ENCODE data around the gene IRF4.

DNA sequence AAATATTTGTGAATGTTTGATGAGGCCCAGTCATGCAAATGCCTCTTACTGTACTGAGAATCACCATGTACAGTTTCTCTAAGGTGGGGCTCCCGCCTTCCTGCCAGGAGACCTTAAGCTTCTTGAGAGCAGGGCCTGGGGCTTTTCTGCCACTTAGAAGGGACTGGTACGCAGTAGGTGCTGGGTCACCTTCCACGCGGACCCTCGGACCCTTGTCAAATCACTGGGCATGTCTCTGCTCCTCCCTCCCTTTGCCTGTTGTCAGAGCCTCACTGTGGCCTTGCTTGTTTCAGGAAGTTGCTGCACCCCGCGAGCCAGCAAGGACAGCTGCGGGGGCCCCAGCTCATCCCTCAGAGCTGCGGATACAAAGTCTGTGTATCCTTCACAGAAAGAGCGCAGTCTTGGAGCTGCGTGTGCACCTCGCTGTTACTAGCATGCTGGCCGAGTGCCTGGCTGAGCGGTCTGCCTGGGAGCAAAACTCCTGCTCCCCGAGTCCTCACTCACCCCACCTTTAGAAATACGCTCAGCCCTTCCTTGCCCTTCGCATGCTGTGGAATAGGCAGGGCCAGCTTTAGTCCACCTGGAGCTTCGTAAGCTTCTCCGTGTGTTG lies 30.7 kb upstream of the IRF4 start:
- TF ChIP-seq EZH2phosphoT487 (IDR thresholded peaks at IDR 0.05; ENCODE audit: borderline replicate concordance, low read length), result no peak
- TF ChIP-seq, protein P1, sequence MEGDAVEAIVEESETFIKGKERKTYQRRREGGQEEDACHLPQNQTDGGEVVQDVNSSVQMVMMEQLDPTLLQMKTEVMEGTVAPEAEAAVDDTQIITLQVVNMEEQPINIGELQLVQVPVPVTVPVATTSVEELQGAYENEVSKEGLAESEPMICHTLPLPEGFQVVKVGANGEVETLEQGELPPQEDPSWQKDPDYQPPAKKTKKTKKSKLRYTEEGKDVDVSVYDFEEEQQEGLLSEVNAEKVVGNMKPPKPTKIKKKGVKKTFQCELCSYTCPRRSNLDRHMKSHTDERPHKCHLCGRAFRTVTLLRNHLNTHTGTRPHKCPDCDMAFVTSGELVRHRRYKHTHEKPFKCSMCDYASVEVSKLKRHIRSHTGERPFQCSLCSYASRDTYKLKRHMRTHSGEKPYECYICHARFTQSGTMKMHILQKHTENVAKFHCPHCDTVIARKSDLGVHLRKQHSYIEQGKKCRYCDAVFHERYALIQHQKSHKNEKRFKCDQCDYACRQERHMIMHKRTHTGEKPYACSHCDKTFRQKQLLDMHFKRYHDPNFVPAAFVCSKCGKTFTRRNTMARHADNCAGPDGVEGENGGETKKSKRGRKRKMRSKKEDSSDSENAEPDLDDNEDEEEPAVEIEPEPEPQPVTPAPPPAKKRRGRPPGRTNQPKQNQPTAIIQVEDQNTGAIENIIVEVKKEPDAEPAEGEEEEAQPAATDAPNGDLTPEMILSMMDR (conservative IDR thresholded peaks at IDR 0.05; ENCODE audit: low read depth, low read length), result no peak
- TF ChIP-seq EZH2 (IDR thresholded peaks at IDR 0.05; ENCODE audit: low read length, unreplicated experiment), result no peak
